ENCODE data around the gene MPP2.

Gene MPP2

GRCh38 chr17:43827596-43827995 is 79.7 kb downstream of the MPP2 start:
- in situ Hi-C loops (cut with MboI; ENCODE audit: low sequenced_read_pairs) = no loop called here

- in situ Hi-C loops (cut with MboI; ENCODE audit: low sequenced_read_pairs) = no loop called here
Measured at GRCh38 chr17:43826206-43826605, 81.1 kb downstream of the MPP2 start.

- in situ Hi-C loops (cut with MboI; ENCODE audit: low sequenced_read_pairs) = no loop called here
Measured at GRCh38 chr17:43825567-43825966, 81.8 kb downstream of the MPP2 start.
